Nucleus accumbens (tissue), 56 donors: ENCODE measurements around the gene ZDHHC14.
"Not testable (repeated sequence)": the region's sequence is repeated elsewhere in the genome, so short reads cannot be mapped to it uniquely, and the experiment has no call there.

Experiments used
- DNase-seq, 56 donors: peaks; one replicate each; lab custom pipeline; 2025; lab: John Stamatoyannopoulos, UW

ZDHHC14 gene

DNA sequence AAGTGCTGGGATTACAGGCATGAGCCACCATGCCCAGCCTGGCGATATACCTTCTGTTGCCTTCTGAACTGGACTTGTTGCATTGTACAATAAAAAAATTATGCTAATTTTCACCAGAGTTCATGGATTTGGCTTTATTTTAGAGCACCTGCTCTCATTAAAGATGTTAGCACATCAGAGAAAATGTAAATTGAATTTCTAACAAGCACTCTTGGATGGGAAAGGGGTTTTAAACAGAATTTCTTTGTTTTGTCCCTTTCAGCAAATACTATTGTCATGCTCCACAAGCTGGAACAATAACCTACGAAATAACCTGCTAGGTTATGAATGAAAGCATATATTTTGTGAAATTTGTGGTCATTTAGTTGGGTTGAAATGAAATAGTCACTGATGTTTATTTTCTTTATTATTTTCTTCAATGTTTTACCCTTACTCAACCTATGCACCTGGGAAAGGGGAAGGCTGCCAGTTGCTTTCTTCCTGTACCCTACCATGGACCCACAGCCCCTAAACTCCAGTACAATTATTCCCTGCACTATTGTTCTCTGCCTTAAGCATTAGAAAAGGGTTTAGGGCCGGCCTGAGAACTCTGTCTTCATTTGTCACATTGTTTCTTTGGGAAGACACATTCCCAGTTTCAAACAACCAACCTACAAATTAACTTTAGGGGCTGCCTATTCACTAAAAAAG lies 22.2 kb downstream of the ZDHHC14 start:
- DNase-seq = no peak

DNA sequence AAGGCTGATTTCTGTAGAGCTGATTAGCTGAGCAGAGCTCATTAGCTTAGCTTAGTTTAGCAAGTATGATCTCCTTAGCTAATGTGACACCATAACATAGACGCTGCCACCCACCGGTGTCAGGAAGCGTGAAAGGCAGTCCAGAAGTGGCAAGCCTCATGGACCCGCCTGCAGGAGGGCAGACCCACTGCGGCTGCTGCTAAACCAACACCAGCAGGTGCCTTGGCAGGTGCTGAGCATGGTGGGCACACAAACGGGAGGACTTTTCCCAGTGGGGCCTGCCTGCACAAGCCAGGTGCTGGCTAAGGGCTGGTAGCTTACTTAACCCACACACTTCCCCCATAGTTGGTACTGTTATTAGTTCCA lies 22.7 kb downstream of the ZDHHC14 start:
- DNase-seq = no peak

DNA sequence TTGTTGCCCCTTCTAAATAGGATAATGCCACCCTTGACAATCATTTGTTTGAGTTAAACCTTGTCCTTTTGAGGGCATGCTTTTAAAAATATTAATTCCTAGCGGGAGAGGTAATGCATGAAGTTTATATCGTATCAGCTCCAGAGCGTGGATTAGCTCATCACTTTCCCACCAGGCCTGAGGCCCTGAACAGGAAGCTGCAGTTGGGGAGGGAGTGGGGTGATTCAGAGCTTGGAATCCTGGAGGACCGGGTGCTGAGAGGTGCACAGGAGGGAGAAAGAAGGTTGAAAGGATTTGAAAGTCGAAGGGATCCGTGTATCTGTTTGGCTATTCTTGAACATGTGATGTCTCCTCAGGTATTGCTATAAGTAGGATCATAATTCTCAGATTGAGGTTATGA lies 25.0 kb downstream of the ZDHHC14 start:
- no peak for DNase-seq

DNA sequence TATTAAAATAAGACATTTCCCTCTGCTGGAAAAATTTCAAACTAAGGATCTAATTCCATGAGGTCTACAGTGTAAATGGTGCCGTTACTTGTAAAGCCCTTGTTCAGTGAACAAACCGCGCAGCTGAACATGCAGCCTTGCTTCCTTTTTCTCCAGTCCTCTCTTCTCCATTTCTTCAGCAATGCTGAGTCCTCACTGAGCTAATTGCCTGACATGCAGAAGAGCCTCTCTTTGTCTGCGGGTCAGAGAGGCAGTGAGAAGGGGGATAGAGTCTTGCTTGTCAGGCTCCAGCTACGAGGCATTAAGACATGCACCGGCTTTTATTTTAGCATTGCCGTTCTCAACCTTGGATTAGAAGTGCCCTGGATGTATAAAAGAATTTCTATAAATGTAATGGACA lies 25.7 kb downstream of the ZDHHC14 start:
- no peak for DNase-seq

DNA sequence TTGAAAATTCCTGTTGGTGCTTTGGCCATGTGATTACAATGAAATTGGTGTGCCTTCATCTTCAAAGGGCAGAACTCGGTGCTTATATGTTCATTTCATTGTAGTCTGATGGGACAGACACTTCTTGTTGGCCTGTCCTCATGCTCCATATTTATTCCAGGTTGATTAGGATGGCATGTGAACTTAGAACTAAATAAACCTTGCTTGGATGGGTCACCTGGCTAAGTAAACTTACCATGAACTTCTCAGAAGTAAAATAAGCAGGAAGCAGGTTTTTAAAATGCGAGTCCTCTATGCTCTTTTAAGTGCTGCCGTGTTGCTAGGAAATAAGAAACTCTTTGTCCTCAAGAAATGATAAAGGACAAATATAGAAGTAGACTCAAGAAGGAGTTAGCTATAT lies 26.7 kb downstream of the ZDHHC14 start:
- no peak for DNase-seq

DNA sequence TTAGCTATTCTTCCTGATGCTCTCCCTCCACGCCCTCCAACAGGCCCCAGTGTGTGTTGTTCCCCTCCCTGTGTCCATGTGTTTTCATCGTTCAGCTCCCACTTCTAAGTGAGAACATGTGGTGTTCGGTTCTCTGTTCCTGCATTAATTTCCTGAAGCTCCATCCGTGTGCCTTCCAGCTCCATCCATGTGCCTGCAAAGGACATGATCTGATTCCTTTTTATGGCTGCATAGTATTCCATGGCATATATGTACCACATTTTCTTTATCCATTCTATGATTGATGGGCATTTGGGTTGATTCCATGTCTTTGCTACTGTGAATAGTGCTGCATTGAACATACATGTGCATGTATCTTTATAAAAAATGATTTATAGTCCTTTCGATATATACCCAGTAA lies 27.4 kb downstream of the ZDHHC14 start:
- not testable (repeated sequence) for DNase-seq

DNA sequence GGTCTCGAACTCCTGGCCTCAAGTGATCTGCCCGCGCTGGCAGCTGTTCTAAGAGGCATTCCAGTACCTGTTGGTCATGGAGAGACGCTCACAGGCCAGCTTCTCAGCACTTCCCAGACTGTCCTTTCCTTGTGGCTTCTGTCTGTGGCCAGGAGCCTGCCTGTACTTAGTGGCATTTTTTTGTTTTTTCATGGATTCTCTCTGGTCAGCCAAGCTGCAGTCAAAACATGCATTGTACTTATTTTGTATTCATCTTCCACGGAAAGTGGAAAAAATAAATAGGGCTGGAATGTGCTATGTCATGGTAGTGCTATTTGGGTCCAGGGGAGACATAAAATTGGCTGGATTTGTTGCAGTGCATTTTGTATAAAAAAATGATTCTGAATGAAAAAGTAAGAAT lies 29.1 kb downstream of the ZDHHC14 start:
- no peak for DNase-seq

DNA sequence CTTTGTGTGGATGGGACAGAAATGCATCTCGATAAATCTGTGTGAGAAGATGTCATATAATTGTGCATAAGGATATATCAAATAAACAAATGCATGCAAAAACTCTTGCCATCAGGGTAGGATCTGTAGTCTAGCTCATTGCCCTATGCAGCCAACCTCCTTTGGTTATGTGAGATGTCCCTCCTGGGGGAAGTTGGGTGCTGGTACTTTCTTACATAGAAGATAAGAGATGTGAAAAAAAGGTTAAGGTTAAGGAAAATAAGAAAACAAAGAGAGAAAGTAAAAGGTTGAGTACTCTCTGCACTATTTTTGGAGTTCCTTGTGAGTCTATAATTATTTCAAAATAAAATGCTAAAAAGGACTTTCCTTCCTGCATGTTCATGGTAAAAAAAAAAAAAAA lies 30.4 kb downstream of the ZDHHC14 start:
- no peak for DNase-seq

DNA sequence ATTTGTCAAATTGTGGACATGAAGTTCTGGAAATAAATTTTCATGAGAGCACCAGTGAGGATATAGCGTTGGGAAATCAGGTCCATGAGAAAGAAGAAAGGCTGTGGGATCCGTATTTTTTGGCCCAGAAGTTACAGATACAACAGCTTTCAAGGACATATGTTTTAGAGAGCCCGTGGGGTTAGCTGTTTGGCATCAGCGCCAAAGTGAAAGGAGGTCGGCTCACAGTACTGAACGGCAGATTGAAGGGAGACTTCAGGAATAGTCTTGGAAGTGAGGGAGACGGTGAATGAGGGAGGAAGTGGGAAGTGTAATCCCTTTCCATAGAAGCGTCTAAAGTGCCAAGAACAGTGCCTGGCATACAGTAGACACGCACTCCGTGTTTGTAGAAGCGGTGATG lies 31.8 kb downstream of the ZDHHC14 start:
- DNase-seq = no peak

DNA sequence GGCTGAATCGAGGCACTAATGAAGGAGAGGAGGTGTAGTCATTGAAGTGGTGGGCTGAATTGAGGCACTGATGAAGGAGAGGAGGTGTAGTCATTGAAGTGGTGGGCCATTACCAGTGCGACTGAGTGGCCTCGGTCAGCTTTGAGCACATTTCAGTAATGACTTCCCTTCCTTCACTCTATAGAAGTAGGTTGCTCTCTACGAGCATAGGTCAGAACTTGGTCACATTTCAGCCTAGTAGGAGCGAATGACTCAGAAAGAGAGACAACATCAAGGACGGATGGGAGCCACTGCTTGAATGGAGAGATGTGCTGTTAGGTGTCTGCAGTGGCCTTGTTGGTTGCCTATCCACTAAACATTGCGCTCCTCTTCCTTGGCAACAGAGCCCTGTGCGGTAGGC lies 39.5 kb downstream of the ZDHHC14 start:
- no peak for DNase-seq

DNA sequence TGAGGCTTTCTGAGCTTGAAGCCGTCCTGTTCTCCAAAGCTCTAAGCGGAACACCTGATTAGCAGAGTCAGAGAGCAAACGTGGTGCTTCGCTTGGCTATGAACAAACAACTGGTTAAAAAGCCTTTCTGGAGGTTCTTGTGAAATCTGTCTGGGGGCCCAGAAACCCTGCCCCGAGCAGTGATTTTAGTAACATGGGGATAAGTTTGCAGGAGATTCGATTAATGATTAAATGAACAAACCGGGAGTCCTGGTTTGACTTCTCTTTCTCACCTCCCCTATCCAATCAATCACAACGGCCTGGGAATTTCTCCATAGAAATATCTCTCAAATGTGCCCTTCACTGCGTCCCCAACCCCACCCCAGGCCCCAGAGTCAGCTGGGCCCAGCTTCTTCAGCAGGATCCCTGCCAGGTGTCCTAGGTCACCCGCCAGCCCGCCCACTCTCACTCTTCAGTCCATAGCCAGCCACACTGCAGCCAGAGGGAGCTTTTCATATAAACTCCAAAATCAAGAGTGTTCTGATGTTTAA lies 43.6 kb downstream of the ZDHHC14 start:
- peak in 1 of 56 donors; percentile 16 for DNase-seq

DNA sequence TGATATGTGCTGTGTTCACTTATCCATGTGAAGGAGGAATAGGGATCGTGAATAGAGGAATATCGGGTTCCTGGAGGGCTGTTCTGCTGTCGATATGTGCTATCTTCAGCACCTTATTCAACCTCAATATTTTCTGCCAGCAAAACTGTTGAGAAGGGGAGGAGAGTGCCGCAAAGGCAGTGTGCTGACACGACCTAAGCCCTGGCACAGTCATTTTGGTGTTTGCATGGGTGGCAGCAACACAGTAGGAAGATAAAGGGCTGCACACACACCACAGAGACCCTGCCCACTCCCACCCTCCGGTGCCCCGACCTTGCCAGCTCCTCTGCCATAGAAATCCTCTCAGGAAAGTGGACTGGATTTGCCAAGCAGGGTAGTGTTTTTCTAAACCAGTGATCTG lies 47.0 kb downstream of the ZDHHC14 start:
- DNase-seq = no peak

DNA sequence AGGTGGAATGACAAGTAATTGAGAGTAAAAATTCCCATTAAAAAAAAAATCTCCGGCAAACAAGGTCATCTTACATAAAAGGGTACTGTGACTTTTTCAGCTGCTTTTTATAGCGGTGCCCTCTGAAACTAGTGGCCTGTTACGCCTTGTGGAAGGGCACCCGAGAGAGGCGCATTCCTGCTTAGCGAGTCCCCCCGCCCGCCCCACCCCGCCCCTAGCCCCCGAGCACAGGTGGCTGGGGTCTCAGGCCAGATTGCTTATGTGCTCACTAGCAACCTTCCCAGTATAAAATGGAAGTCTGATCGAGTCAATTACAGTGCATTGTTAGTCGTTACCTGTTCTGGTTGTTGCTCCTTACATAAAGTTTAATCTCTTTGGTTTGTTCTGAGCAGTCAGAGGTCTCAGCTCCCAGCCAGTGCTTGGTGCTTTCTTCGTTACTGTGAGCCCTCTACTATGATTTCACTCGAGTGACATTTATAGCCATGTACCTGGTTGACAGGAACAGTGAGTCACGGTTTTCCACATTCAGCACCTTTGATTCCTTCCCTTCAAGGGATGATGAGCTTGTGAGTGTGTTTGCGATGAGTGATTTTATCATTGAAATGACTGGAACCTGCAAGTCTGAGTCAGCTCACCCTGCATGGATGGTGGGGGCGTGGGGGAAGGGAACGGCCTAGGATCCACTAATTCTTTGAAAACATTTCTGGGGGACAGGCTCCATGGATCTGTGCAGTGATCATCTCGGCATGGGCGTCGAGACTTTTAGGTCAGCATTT lies 47.6 kb downstream of the ZDHHC14 start:
- peak in 21 of 56 donors; percentile 11 to 78 (median 42) for DNase-seq

DNA sequence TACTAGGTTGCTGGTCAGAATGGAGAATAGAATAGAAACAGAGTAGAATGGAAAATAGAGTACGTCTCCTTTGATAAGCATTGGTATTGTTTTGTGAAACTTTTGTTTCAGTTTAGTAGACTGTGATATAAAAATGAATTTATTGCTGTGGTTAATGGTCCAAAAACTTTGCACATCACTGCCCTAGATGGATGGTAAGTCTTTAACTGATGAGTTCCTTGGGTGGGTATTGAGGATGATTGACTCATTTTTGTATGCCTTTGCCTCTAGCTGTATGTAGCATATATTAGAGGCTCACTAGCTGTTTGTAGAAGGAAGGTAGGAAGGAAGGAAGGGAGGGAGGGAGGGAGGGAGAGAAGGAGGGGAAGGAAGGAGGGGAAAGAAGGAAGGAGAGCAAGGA lies 48.3 kb downstream of the ZDHHC14 start:
- no peak for DNase-seq

DNA sequence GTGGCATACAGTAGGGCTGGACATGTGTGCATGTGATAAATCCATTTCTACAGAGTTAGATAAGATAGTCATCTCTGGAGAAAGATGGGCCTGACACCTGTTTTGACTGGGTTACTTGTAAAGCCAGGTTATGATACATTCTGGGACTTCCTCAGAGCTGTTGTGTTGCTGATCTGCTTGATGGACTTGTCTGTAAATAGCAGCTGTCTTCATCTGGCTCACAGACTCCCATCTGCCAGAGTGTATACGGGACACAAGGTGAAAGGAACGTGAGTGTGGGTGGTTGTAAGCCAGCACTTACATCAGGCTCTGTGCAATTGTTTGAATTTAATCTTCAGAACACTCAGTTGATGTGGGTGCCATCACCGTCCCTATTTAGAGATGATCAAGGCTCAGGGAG lies 49.8 kb downstream of the ZDHHC14 start:
- no peak for DNase-seq

DNA sequence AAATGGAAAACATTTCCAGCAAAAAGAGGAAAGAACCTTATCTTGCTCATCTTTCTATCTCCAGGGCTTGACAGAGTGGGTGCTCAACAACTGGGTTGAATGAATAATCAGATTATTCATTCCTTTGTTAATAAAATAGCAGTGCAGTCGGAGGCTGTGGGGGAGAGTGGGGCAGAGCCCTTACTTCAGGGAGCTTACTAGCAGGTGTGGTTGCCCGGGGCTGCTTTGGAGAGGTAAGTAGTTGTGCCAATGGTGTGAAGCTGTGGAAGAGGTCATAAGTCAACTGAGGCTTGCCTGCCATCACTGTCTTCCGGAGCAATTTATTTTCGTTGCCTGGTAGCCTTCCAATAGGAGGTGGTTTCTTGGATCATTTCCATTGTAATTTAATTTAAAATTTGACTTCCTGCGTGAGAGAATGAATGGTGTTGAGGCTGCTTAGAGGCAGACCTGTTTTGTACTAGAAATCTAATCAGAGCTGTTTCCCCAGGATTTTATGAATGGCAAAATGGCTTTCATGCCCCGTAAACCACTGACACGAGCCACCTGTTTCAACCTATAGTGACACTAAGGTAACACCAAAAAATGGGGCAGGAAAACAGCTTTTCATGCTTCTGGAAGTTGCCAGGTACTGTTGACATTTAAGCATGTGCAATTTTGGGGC lies 51.4 kb downstream of the ZDHHC14 start:
- DNase-seq = peak in 12 of 56 donors; percentile 16 to 58 (median 36)

DNA sequence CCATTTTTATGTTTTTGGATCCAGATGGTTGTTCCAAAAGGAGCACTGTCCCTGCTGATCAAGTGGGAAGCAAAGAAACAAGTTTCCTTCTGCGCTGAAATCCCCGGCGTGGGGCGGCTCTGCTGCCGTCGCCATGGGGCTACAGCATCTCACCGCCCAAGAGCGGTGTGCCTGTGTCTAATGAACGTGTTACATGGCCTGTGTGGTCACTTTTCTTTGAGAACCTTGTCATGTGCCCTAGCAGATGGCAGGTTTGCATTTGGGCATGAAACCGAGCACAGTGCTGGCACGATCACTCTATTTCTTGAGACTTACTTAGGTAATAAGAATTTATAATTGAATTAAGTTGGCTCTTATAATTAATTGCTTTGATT lies 51.9 kb downstream of the ZDHHC14 start:
- no peak for DNase-seq

DNA sequence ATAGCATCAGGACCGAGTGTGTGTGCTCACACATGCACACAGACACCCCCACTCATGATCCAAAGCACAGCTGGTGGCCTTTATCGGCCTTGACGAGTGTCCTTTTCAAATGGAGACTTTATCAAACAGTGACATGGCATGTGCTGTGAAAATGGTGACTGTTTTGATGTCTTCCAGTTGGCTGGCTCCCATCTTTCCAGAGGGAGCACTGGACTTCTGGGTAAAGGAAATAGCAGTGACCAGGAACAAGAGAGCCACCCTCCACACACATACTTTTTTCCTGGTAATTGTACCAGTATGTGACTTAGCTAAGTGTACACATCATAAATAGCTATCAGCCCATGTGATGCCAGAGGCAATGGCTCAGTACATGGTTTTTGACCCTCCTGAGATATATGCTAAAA lies 52.7 kb downstream of the ZDHHC14 start:
- peak in 1 of 56 donors; percentile 16 for DNase-seq

DNA sequence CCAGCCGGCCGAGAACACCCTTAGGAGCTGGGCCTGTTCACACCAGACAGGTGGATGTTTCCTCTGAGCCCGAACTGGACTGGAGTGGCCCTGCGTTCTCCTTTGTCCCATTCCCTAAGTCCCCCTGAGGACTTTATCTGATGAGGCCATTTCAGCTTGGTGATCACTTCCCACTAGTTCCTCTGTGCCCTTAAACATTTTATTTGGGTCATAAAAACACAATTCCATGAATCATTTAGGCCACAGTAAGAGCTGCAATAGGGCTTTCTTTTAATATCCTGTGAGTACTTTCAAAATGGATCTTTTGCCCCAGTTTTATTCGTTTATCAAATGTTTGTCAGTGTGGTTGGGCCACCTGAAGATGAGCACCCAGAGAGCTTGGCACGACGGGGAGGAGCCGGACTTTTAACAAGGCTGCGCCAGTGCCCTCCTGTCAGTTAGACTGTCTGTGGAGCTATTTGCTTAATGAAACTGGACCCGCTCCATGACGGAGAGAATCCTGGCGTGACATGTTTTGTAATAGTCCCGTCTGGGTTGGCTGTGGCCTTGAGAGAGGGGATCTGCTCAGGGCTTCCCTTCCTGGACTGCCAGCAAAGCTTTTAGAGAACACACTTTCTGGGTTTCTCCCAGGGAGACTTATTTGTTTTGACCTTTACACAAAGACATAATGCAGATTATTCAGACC lies 53.5 kb downstream of the ZDHHC14 start:
- peak in 22 of 56 donors; percentile 15 to 57 (median 30) for DNase-seq

DNA sequence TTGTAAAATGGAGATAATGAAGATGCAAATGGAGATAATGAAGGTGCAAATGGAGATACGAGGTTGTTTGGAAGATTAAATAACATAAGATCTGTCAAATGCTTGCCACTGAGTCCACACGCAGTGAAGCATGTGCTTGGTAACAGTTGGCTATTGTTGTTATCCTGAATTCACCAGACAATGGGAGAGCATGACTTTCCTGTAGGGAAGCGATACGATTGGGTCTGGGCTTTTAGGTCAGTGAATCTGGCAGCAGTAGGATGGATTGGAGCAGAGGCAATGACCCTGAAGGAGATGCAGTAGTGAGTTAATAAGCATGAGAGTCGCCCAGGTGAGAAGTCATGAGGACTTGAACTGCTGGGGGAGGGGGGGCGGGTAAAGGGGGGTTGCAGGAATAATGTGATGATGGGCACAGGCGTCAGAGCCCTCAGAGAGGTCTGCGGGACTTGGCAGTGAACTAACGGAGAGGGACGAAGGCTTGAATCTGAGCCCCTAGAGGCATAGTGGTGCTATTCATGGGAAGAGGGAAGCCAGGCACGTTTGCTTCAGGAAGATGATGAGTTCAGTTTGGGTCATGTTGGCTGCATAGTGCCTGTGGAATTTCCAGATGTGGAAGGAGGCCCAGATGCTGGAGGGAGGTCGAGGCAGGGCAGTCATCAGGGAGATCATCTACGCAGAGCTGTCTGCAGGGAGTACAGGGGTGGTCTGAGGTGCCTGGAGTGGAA lies 55.4 kb downstream of the ZDHHC14 start:
- DNase-seq = peak in 5 of 56 donors; percentile 18 to 69 (median 29)
